Cardiac septum (tissue), 1 donor: Measurements from ENCODE around the gene ZDHHC3. TPM values are rescaled to one million over a fixed set of nuclear protein-coding genes. Genes with fewer than 3 reads are reported as not detected.

Experiments used
- DNase-seq: peaks from one replicate; pipeline ENCODE4 v3.0.0-alpha.2; 2020; ENCODE audit warnings: low spot score
- intact Hi-C: fragments of 100-400 bp; cut with DNase I; formaldehyde crosslinking; loops from one replicate; pipeline ENCODE4 v1.14.0; 2022
- long read RNA-seq: library from polyadenylated mRNA; unstranded; transcript quantifications from one replicate; pipeline ENCODE4 v2.0.0, GENCODE V29; 2021
- total RNA-seq: library from RNA; stranded (reverse); fragmentation: NEBNext Ultra II Directional; extraction: Animal tissue kit (Norgen Biotek cat#: 25700); gene quantifications from one replicate; pipeline ENCODE4 v1.2.1, GENCODE V29; 2021
- donor health status: DM: no; HTN: no; CAD: no.

ZDHHC3 gene
- total RNA-seq, result 43.8 TPM
- long read RNA-seq, transcript ZDHHC3-205 (7 exons, 2,687 nt), result major isoform, 24 of 41 reads
- long read RNA-seq, partial matches to known transcripts, result 5 of 41 reads
- long read RNA-seq, other reads (novel, unspliced or antisense), result 12 of 41 reads

GRCh38 chr3:44976002-44976815, at the start of gene ZDHHC3, which contains the start of gene EXOSC7:
Gene ZDHHC3, minus strand, starts transcription at chr3:44976174. Its CDS starts 16,738 bp downstream, at chr3:44959436.
Gene EXOSC7, plus strand, starts transcription at chr3:44976244. Its CDS starts 34 bp downstream, at chr3:44976278.
- intact Hi-C loops, result loop anchor here (5.0 kb wide), 1 partner anchor 36 kb away; no protein-coding TSS in a partner anchor
- peak; percentile 93 for DNase-seq

GRCh38 chr3:45024542-45025255, 48.7 kb upstream of the ZDHHC3 start:
- intact Hi-C loops, result no loop called here
- DNase-seq, result no peak

DNA sequence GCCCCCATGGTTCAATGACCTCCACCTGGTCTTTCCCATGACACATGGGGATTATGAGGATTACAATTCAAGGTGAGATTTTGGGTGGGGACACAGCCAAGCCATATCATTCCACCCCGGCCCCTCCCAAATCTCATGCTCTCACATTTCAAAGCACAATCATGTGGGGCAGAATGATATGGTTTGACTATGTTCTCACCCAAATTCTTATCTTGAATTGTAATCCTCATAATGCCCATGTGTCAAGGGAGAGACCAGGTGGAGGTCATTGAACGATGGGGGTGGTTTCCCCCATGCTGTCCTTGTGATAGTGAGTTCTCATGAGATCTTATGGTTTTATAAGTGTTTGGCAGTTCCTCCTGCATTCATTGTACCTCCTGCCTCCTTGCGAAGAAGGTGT, 47.7 kb upstream of the ZDHHC3 start:
- no peak for DNase-seq

GRCh38 chr3:45021524-45022297, 45.7 kb upstream of the ZDHHC3 start:
- intact Hi-C loops, result no loop called here
- peak; percentile 83 for DNase-seq

More for the DNA sequence above, 47.7 kb upstream of the ZDHHC3 start:
- intact Hi-C loops, result no loop called here

GRCh38 chr3:45020534-45020933, 44.6 kb upstream of the ZDHHC3 start:
- intact Hi-C loops, result no loop called here
- no peak for DNase-seq

DNA sequence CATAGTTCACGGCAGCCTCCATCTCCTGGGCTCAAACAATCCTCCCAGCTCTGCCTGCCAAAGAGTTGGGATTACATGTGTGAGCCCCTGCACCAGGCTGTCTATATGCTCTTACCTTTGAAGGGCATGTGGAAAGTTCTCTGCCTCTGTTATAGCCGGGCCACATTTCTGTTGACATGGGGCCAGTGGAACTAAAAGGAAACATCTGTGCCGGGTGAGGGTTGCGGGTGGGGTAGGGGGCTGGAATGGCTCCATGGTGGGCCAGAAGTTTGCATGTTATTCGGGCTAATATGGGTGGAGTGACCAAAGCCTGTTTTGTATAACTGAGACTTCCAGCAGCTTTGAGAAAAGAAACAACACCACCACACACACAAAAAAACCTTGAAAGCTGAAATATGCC, 41.8 kb upstream of the ZDHHC3 start:
- no peak for DNase-seq
- intact Hi-C loops, result no loop called here

DNA sequence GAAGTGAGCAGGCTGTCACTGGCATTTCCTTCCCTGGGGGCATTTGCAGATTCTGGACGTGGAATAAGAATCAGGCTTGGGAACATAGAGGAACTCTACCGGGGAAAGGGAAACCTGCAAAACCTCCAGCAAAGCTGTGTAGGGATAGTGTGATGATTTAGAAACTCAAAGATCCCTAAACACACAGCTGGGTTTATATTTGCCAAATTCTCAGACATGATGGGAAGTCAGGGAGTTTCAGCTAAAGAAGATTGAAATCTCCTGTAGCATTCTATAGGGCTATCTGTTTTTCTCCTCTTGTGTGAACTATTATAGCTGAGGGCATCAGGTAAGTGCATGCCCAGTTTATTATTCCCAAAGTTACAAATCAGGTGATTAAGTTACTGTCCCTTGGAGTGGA, 40.9 kb upstream of the ZDHHC3 start:
- intact Hi-C loops, result no loop called here
- DNase-seq, result no peak

- intact Hi-C loops, result loop anchor here (5.0 kb wide), 1 partner anchor 35 kb away; the partner anchor contains the start of genes EXOSC7 and ZDHHC3
- no peak for DNase-seq
Measured at GRCh38 chr3:45012577-45012976, 36.6 kb upstream of the ZDHHC3 start.

DNA sequence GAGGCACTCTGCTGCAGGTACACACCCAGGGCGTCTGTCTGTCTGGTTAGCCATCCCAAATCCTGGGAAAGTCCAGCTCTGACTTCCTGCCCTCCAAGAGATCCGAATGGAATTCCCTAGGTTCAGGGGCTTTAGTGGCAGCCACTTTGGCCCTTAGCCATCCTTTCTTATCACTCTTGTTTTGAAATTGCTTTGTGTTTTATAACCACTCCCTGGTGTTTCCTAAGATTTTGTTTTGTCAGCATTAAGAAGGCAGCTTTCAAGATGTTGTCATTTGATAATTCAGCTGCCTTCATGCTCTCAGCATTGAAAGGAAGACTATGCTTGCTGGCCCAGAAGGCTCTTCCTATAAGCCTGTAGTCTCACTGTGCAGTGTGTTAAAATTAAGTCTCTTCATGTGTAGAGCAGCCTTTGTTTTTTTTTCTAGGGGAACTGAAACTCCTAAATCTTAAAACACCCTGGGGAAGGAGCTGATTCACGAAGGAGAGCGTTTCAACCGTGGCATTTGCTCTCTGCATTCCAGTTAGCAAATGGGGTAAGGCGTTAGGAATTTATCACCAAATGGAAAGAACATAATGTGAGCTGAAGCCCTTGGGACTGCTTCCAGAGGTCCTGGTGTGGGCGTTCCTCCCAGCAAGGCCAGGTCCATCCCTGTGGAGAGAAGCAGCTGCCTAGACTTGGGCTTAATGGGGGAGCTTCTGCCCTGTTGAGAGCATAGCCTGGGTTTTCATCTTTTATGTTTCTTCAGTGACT, 36.0 kb upstream of the ZDHHC3 start:
- peak; percentile 78 for DNase-seq
- intact Hi-C loops, result loop anchor here (5.0 kb wide), 1 partner anchor 35 kb away; the partner anchor contains the start of genes EXOSC7 and ZDHHC3

DNA sequence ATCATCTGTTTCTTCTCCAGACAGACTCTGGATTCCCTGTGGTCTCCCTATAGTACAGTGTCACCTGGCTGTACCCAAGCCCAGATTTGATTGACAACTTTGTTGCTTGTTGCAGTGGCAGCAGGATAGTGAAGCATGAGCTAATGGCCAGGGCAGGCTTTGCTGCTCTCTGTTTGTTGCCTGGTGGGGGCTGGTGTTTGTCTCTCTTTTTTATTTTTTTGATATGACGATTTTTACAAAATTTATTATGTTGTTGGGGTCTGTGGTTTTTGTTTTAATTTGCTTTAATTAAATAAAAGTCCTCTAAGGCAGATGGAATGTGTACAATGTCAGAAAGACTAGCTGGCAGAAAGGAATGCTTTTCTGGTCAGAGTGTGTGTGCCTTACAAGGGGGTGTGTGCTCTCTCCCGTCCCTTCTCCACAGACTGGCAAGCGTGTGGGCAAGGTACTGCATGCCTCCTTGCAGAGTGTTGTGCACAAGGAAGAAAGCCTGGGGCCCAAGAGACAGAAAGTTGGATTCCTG, 34.9 kb upstream of the ZDHHC3 start:
- no peak for DNase-seq
- intact Hi-C loops, result loop anchor here (5.0 kb wide), 1 partner anchor 34 kb away; the partner anchor contains the start of genes EXOSC7 and ZDHHC3

- DNase-seq, result no peak
- intact Hi-C loops, result loop anchor here (5.0 kb wide), 1 partner anchor 33 kb away; the partner anchor contains the start of genes EXOSC7 and ZDHHC3
Measured at GRCh38 chr3:45009868-45010267, 33.9 kb upstream of the ZDHHC3 start.

GRCh38 chr3:45008117-45008516, 32.1 kb upstream of the ZDHHC3 start:
- DNase-seq, result no peak
- intact Hi-C loops, result no loop called here

DNA sequence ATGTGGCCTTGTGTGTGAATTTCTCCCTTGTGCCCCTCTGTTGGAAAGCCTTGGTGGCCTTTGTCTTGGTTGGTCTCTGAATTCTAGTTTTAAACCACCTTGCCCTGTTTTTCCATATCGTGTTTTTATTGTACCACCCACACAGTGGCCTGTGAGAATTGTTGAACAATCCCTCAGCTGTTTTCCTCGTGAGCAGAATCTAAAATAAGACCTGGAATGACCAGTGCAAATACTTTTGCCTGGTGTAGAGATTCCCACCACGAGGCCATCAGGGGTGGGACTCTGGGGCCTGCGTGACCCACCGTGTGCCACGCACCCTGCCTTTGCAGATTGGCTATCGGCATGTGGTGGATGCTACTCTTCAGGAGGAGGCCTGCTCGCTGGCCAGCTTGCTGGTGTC, 31.1 kb upstream of the ZDHHC3 start:
- DNase-seq, result no peak
- intact Hi-C loops, result no loop called here

GRCh38 chr3:45003859-45004258, 27.9 kb upstream of the ZDHHC3 start:
- intact Hi-C loops, result no loop called here
- DNase-seq, result no peak

- no peak for DNase-seq
- intact Hi-C loops, result no loop called here
Measured at GRCh38 chr3:45003406-45003805, 27.4 kb upstream of the ZDHHC3 start.

GRCh38 chr3:45002720-45003119, 26.7 kb upstream of the ZDHHC3 start:
- intact Hi-C loops, result no loop called here
- DNase-seq, result no peak

GRCh38 chr3:45002139-45002660, 26.2 kb upstream of the ZDHHC3 start:
- no peak for DNase-seq
- intact Hi-C loops, result no loop called here

DNA sequence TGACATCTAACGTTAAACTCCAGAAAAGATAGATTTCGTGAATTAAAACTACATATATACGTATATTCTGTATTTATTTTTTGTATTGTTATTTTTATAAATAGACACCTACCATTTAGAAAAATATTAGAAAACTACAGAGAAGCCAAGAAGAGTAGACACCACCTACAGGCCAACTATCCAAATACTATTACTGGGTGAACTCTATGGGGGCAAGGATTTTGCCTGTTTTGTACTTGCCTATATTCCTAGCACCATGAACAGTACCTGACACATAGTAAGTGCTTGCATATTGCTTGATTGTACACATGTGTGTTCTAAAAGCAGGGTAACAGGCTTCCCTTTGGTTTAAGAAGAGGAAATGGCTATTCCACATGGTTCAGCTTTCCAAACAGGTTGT, 25.8 kb upstream of the ZDHHC3 start:
- intact Hi-C loops, result no loop called here
- DNase-seq, result no peak
